HG03280 (cell line): ENCODE data around the gene DDRGK1.

Experiments
- ATAC-seq: cut with Tn5 transposase; IDR thresholded peaks from one replicate; pipeline ENCODE4 v1.9.1; 2021; ENCODE audit warnings: mild to moderate bottlenecking, moderate library complexity; ENCODE audit not compliant: unreplicated experiment

Gene DDRGK1

DNA sequence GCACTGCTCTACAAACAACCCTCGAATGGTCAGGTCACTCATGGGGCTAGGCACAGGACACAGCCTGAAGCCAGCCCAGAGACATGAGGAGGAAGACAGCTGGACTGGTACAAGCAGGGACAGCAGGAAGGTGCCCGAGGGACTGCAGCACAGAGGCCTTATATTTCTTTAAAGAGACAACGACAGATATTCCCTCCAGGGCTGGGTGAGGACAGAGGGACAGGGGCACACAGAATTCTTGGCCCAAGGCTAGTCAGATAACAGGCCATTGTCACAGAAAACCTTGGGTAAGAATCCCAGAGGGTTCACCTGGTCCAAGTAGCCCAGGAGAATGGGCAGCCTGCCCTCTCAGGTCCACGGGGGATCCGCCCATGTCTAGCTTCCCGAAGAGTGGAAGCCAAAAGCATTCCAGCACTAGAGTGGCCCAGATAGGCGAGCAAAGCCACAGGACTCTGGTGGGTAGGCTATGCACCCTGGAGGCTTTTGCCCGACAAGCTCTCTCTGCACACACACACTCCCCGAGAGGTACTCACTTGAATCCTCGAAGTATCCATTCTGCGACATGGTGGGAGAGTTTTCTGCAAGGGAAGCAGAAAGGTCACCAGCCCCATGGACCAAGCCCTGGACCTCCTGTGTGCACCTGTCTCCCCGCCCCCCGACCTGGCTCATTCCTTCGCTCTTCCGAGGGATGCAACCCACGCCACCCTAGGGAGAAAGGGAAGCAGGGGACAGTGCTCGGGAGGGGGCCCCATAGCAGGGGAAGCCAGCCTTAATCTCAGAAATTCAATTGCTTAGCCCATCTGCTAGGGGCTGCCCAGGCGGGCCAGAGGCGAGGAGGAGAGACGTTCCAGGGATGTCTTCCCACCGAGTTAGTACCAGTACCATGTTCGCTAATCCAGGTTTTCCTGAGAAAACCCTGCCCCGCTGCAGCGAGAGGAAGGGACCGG lies 32.8 kb upstream of the DDRGK1 start:
- ATAC-seq = no peak

DNA sequence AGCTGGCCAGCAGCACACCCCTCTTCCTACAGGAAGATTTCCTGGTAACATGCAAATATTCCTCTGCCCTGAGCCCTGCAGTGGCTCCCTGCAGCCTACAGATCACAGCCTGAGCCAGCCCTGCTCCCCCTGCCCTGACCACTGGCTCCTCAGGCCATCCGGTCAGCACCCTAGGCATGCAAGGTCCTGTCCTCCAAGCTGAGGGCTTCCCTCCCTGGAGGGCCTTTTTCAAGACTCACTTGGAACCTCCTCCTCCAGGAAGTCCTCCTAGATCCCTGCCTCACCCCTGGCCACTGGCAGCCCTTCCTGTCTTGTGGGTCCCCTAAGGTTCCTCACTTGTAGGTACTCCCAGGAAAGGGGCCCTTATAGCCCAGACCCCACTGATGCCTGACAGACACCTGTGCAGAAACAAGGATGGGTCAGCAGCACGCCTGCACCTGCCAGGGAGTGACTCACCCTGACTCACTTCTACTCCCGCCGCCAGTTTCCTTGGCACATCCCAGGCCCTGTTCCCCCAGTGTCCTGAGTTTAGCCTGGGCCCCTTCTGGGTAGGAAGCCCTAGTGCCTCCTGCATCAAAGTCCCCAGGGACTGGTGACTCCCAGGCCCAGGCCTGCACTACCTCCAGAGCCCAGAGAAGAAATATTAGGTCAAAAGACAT lies 31.3 kb upstream of the DDRGK1 start:
- no peak for ATAC-seq

DNA sequence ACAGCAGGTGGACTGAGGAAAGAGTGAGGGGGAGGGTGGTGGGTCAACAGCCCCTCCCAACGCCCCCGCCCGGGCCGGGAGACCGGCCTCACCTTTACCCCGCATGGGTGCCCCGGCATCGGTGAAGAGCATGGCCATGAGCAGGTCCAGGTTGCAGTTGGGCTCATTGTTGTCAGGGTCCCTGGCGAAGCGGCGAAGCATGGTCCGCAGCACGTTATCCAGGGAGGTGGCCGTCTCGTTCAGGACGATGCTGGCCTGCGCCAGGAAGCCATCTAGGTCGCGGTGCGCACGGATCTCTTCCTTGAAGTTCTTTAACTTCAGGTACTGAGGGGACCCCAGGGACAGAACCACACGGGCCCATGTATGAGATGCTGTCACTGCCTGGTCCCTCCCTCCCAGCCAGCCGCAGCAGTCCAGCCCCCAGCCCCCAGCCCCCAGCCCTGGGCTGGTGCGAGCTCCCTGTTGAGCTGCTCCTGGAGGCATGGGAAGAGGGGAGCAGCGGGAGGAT lies 29.6 kb upstream of the DDRGK1 start:
- no peak for ATAC-seq

- ATAC-seq = no peak
Measured at GRCh38 chr20:3233131-3233990, 28.9 kb upstream of the DDRGK1 start.

- ATAC-seq = no peak
Measured at GRCh38 chr20:3231889-3232588, 27.6 kb upstream of the DDRGK1 start.

DNA sequence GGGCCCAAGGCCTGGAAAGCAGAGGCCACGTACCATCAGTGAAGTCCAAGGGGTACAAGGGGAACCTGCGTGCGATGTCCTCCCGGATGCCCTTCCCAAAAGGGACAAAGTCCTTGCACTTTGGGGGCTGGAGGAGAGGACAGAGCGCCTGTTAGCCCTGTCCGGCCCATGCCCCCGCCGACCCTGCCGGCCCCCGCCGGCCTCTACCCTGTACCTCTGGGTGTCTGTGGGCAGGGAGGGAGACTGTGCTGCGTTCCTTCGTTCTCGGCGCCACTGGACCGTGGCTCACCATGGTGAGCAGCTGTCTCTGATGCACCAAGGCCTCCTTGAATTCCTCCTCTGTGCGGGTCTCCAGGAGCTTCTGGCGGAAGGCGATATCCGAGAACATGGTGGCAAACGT lies 26.6 kb upstream of the DDRGK1 start:
- no peak for ATAC-seq

DNA sequence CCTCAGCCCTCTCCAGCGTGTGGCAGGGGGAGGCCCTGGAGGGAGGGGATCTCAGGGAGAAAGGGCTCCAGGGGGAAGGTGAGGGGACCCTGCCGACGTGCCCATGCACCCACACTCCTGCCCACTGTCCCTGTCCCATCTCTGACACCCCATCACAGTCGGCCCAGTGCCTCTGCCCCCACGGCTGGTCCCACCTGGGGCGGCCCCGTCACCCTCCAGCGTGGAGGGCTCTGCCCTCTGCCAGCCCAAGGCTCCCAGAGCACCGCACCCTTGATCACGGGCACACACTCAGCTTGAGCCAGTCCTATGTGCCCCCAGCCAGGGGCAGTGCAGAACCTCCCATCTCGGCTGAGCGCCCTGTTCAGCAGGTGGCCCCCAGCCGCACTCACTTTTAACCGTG lies 25.3 kb upstream of the DDRGK1 start:
- no peak for ATAC-seq

DNA sequence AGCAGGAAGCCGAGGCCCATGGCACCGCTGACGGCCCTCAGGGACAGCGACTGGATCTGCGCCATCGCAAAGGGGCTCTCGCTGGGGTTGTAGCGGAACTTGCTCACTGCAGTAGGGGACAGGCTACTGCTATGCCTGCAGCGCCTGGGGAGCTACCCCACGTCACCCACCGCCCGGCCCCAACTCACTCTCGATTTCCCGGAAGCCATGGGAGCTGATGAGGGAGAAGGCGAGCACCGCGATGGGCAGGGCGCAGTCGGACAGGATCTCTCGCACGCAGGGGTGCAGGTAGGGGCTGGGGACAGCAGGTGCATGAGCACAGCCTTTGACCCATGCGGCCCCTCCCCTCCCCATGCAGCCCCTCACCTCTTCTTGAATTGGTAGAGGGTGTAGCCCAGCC lies 24.7 kb upstream of the DDRGK1 start:
- no peak for ATAC-seq

- no peak for ATAC-seq
Measured at GRCh38 chr20:3228750-3229032, 24.2 kb upstream of the DDRGK1 start.

GRCh38 chr20:3227936-3228749 lies 23.7 kb upstream of the DDRGK1 start:
- ATAC-seq = no peak

DNA sequence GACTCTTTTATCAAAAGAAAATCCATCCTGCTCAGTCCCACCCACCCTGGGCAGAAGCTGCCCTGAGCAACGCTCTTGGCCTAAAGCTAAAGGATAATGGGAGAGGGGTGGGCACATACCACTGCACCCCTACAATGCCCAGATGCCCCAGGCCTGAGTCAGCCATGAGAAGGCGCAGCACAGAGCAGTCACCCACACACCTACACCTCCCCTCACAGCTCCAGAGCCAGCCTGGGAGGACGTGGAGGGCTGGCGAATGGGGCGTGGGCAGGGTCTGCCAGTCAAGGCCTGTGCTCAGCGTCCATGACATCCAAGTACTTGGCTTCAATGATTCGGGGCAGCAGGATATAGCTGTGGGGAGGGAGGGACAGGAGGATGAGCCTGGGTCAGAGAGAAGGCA lies 23.0 kb upstream of the DDRGK1 start:
- no peak for ATAC-seq

- no peak for ATAC-seq
Measured at GRCh38 chr20:3226864-3227263, 22.4 kb upstream of the DDRGK1 start.

- no peak for ATAC-seq
Measured at GRCh38 chr20:3226093-3226492, 21.6 kb upstream of the DDRGK1 start.

DNA sequence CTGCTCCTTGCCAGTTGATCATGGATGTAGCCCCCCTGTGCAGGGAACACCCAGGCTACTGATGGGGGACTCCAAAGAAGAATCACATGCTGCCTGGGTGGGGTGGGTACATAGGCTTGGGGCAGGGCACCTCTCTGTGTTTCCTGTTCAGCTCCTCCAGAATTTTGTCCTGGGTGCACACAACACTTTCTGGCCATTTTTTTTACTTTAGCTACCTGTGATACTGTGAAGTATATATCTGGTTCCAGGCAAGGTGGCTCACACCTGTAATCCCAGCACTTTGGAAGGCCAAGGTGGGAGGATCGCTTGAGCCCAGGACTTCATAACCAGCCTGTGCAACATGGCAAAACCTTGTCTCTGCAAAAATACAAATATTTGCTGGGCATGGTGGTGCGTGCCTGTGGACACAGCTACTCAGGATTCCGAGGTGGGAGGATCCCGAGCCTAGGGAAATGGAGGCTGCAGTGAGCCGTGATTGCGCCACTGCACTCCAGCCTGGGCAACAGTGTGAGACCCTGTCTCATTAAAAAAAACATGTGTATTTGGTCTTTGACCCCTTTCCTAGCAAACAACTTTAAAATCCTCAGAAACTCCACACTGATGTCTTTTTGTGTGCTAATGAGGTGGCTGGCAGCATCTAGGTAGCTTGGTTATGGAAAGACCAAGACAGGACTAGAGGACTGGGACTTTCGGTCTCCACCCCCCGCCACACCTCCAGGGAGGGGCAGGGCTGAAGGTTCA lies 20.4 kb upstream of the DDRGK1 start:
- ATAC-seq = no peak

- no peak for ATAC-seq
Measured at GRCh38 chr20:3223994-3224680, 19.7 kb upstream of the DDRGK1 start.

- no peak for ATAC-seq
Measured at GRCh38 chr20:3223651-3223993, 19.1 kb upstream of the DDRGK1 start.

GRCh38 chr20:3222635-3223600 lies 18.4 kb upstream of the DDRGK1 start:
- ATAC-seq = no peak
